A549 (cell line): ENCODE measurements around the gene B3GNT8. TPM values are rescaled to one million over a fixed set of nuclear protein-coding genes. Genes with fewer than 3 reads are reported as not detected.

Experiments
- ATAC-seq, 2 experiments: fragments of 200-7000 bp in 1 of 2; fragments of >200 bp in 1 of 2; cut with Nextera tagmentation in 1 of 2; cut with Tn5 transposase in 1 of 2; 3 replicates each; pipeline versions ENCODE4 v1.8.0 to v1.9.1; 2018 to 2020; ENCODE audit warnings: mild to moderate bottlenecking in 1 of 2, moderate library complexity in 1 of 2
- CTCF ChIA-PET: fragments of 300-600 bp; sonication (Branson Sonifier 250); formaldehyde crosslinking; extraction: SDS; loops from one replicate; lab custom pipeline; 2021; ENCODE audit warnings: antibody characterized with exemption, inconsistent platforms; lab: Yijun Ruan, JAX
- POLR2A ChIA-PET: fragments of 350-600 bp; formaldehyde crosslinking; extraction: SDS; loops from one replicate; lab custom pipeline; 2021; ENCODE audit warnings: antibody characterized with exemption, inconsistent platforms; lab: Yijun Ruan, JAX
- DNase-seq, 2 experiments: peaks; one replicate each; pipeline versions ENCODE4 v3.0.0 to v3.0.0-alpha.2; 2011 to 2016; ENCODE audit warnings: low read depth in 1 of 2, low spot score in 1 of 2
- FAIRE-seq: peaks from 2 replicates; lab custom pipeline; 2011; peaks lifted over from hg19 to GRCh38; lab: Jason Lieb, UNC
- H3K27ac ChIP-seq, 2 experiments: fragments of >200 bp; sonication (Bioruptor Twin); formaldehyde crosslinking; 3 replicates each; pipeline ENCODE4 v1.5.1; 2016 to 2017
- H3K4me1 ChIP-seq: fragments of >200 bp; sonication (Bioruptor Twin); formaldehyde crosslinking; 3 replicates; pipeline ENCODE4 v1.6.1; 2016
- H3K4me2 ChIP-seq: fragments of >200 bp; sonication (Bioruptor Twin); formaldehyde crosslinking; 3 replicates; pipeline ENCODE4 v1.6.1; 2016
- H3K4me3 ChIP-seq: fragments of >200 bp; sonication (Bioruptor Twin); formaldehyde crosslinking; 3 replicates; pipeline ENCODE4 v1.5.1; 2016
- H3K9me3 ChIP-seq: fragments of >200 bp; sonication (Bioruptor Twin); formaldehyde crosslinking; 3 replicates; pipeline ENCODE4 v1.6.1; 2016
- CBX8 ChIP-seq: fragments of 200-600 bp; sonication (generic); IDR thresholded peaks from 2 replicates; pipeline ENCODE4 v1.6.1; 2016
- CHD2 ChIP-seq: fragments of 150-350 bp; IDR thresholded peaks from 2 replicates; pipeline ENCODE4 v1.6.1; 2014; ENCODE audit warnings: low read length; ENCODE audit not compliant: partially characterized antibody
- EHF ChIP-seq: fragments of 250-450 bp; sonication (Bioruptor Pico); IDR thresholded peaks from 2 replicates; pipeline ENCODE4 v1.5.0; 2020; ENCODE audit warnings: mild to moderate bottlenecking
- FOXS1 ChIP-seq: fragments of 250-450 bp; sonication (Bioruptor Pico); IDR thresholded peaks from 2 replicates; pipeline ENCODE4 v1.5.0; 2020; ENCODE audit warnings: mild to moderate bottlenecking, moderate library complexity
- HOXB13 ChIP-seq: fragments of 250-450 bp; sonication (Bioruptor Pico); IDR thresholded peaks from 2 replicates; pipeline ENCODE4 v1.5.0; 2020; ENCODE audit warnings: low read depth, mild to moderate bottlenecking, moderate library complexity
- KDM5A ChIP-seq: fragments of 200-600 bp; sonication (generic); IDR thresholded peaks from 2 replicates; pipeline ENCODE4 v1.6.1; 2016; ENCODE audit warnings: antibody characterized with exemption, mild to moderate bottlenecking
- MAFK ChIP-seq: fragments of 450-650 bp; IDR thresholded peaks from 2 replicates; pipeline ENCODE4 v1.6.1; 2014; ENCODE audit not compliant: partially characterized antibody
- NR3C1 ChIP-seq: fragments of >200 bp; sonication (Bioruptor Twin); formaldehyde crosslinking; IDR thresholded peaks from 3 replicates; pipeline ENCODE4 v1.6.1; 2017
- POLR2A ChIP-seq: IDR thresholded peaks from 2 replicates; pipeline ENCODE4 v1.6.1; 2012; ENCODE audit warnings: mild to moderate bottlenecking, low read length
- RFX5 ChIP-seq: fragments of 450-650 bp; IDR thresholded peaks from 2 replicates; pipeline ENCODE4 v1.7.1; 2014; ENCODE audit warnings: antibody characterized with exemption, mild to moderate bottlenecking, moderate library complexity
- RNF2 ChIP-seq: fragments of 200-600 bp; sonication (generic); IDR thresholded peaks from 2 replicates; pipeline ENCODE4 v1.6.1; 2016; ENCODE audit warnings: low read depth, mild to moderate bottlenecking, antibody characterized with exemption, moderate library complexity, borderline replicate concordance
- SREBF2 ChIP-seq: fragments of 450-650 bp; IDR thresholded peaks from 2 replicates; pipeline ENCODE4 v1.6.1; 2014; ENCODE audit warnings: mild to moderate bottlenecking, moderate library complexity
- ZFP36 ChIP-seq: fragments of 450-650 bp; IDR thresholded peaks from 2 replicates; pipeline ENCODE4 v1.6.1; 2014; ENCODE audit warnings: borderline replicate concordance; ENCODE audit not compliant: partially characterized antibody
- ZNF302 ChIP-seq: fragments of 250-450 bp; sonication (Bioruptor Pico); IDR thresholded peaks from 2 replicates; pipeline ENCODE4 v1.9.0; 2021; ENCODE audit warnings: inconsistent platforms, mild to moderate bottlenecking, moderate library complexity
- WGBS: methylation state at CpG from one replicate; pipeline ENCODE4 v1.1.6; 2017; ENCODE audit errors: missing lambda C conversion rate; 5-methylcytosine and 5-hydroxymethylcytosine counted together
- polyA plus RNA-seq, 4 experiments: library from polyadenylated mRNA; depleted of rRNA in 3 of 4; stranded (reverse); fragments of >200 nt; fragmentation: RNase III in 1 of 4; extraction: RNeasy Plus Mini Kit Qiagen cat#74134 plus additional on column Dnase treatment in 1 of 4; gene quantifications; 2 replicates in 3 of 4; 3 replicates in 1 of 4; pipeline ENCODE4 v1.2.3, GENCODE V29; 2011 to 2017
- TF ChIP-seq, protein P1 (sequence below): fragments of >200 bp; sonication (Bioruptor Twin); formaldehyde crosslinking; IDR thresholded peaks from 3 replicates; pipeline ENCODE4 v1.5.1; 2016
- TF ChIP-seq, protein P2 (sequence below): fragments of 450-650 bp; IDR thresholded peaks from 2 replicates; pipeline ENCODE4 v1.6.1; 2014; ENCODE audit warnings: antibody characterized with exemption
- TF ChIP-seq, protein P3 (sequence below): IDR thresholded peaks from 2 replicates; pipeline ENCODE4 v1.6.1; 2012
- TF ChIP-seq, protein P4 (sequence below): fragments of 200-600 bp; sonication (generic); IDR thresholded peaks from 2 replicates; pipeline ENCODE4 v1.6.1; 2016; ENCODE audit warnings: antibody characterized with exemption, mild to moderate bottlenecking, moderate library complexity
- TF ChIP-seq, protein P5 (sequence below): fragments of 250-450 bp; sonication (Bioruptor Pico); IDR thresholded peaks from 2 replicates; pipeline ENCODE4 v1.5.0; 2020; ENCODE audit warnings: low read depth, mild to moderate bottlenecking, moderate library complexity

The B3GNT8 gene
- polyA plus RNA-seq, 2 of the 4 experiments (the other 2 are of a cell fraction): not detected

DNA sequence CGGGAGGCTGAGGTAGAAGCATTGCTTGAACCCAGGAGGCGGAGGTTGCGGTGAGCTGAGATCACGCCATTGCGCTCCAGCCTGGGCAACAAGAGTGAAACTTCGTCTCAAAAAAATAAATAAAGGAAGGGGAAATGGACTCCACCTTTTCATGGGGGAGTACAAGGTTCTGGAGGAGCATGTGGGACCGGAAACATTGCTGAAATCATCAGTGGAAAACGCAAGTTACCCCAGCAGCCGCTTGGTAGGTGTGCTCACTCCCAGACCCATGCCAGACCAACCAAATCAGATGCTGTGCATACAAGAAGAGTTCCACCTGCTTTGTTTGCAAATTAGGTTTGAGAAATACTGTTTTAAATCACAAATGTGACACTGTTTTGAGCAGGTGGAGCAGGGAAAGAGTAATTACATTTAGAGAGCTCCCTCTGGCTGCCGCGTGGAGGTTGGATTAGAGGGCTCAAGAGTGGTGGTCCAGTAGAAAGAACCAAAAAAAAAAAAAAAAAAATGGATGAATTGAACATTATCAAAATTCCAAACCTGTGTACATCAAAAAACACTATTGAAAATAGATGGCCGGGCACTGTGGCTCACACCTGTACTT, 20.7 kb upstream of the B3GNT8 start:
- 45% methylated on average over 12 of the region's 12 CpGs for WGBS
- DNase-seq (no peak), ATAC-seq (no peak), FAIRE-seq (peak; percentile 23)
- TF ChIP-seq, protein P1, sequence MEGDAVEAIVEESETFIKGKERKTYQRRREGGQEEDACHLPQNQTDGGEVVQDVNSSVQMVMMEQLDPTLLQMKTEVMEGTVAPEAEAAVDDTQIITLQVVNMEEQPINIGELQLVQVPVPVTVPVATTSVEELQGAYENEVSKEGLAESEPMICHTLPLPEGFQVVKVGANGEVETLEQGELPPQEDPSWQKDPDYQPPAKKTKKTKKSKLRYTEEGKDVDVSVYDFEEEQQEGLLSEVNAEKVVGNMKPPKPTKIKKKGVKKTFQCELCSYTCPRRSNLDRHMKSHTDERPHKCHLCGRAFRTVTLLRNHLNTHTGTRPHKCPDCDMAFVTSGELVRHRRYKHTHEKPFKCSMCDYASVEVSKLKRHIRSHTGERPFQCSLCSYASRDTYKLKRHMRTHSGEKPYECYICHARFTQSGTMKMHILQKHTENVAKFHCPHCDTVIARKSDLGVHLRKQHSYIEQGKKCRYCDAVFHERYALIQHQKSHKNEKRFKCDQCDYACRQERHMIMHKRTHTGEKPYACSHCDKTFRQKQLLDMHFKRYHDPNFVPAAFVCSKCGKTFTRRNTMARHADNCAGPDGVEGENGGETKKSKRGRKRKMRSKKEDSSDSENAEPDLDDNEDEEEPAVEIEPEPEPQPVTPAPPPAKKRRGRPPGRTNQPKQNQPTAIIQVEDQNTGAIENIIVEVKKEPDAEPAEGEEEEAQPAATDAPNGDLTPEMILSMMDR: peak; percentile 4; the same call in 1 of the 3 replicates
- TF ChIP-seq NR3C1: no peak
- H3K4me3 ChIP-seq: no peak overlapping the region
- H3K4me1 ChIP-seq: 0 out of 3 replicates have a peak, but pooled peaks cover 3% of the 10 kb centered on the region
- H3K27ac ChIP-seq: no peak overlapping the region
- H3K9me3 ChIP-seq: 0 out of 3 replicates have a peak, but pooled peaks cover 4% of the 10 kb centered on the region
- ChIA-PET CTCF (interaction anchor here (0.6 to 15.6 kb wide), 27 partner anchors 9 to 401 kb away, joined by 3 to 1358 read pairs (median 9); partner anchors contain the start of genes CEACAM21, DMAC2 and TGFB1), POLR2A (interaction anchor here (0.6 to 3.4 kb wide), 3 partner anchors 8 to 116 kb away, joined by 3 to 37 read pairs (median 9); partner anchors contain the start of gene DMAC2)
- H3K4me2 ChIP-seq: no peak overlapping the region

DNA sequence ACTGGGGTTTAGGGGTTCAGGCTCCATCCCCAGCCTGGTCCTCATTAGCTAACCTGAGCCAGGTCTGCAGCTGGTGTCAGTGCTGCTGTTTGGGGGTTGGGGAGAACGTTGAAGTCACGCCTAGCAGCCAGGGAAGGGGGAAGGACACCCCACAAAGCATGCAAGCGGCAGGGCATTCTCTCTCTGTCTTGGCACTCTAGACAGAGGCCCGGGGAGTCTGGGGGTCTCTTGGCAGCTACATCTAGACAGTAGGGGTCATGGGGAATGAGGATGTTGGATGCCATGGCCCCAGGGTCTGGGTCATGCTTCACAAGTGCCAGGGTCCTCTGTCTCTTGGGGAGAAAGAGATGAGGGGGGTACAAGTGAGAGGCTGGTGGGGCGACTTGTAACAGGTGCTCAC, 18.4 kb upstream of the B3GNT8 start:
- CTCF ChIA-PET: interaction anchor here (0.7 to 15.6 kb wide), 8 partner anchors 11 to 261 kb away, joined by 3 to 1358 read pairs (median 52); partner anchors contain the start of gene CEACAM21
- Histone ChIP-seq H3K27ac (no peak overlapping the region), H3K4me2 (no peak overlapping the region), H3K4me3 (no peak overlapping the region), H3K4me1 (0 out of 3 replicates have a peak, but pooled peaks cover 3% of the 10 kb centered on the region)
- no peak for FAIRE-seq
- DNase-seq: no peak
- TF ChIP-seq CHD2: no peak
- no peak for TF ChIP-seq MAFK
- TF ChIP-seq, protein P1: no peak
- TF ChIP-seq, protein P2, sequence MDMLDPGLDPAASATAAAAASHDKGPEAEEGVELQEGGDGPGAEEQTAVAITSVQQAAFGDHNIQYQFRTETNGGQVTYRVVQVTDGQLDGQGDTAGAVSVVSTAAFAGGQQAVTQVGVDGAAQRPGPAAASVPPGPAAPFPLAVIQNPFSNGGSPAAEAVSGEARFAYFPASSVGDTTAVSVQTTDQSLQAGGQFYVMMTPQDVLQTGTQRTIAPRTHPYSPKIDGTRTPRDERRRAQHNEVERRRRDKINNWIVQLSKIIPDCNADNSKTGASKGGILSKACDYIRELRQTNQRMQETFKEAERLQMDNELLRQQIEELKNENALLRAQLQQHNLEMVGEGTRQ: no peak
- no peak for TF ChIP-seq HOXB13 (CRISPR knock-in tag)
- no peak for TF ChIP-seq KDM5A
- no peak for TF ChIP-seq RFX5
- TF ChIP-seq ZNF302: no peak
- TF ChIP-seq, protein P3, sequence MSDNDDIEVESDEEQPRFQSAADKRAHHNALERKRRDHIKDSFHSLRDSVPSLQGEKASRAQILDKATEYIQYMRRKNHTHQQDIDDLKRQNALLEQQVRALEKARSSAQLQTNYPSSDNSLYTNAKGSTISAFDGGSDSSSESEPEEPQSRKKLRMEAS: no peak
- TF ChIP-seq POLR2A: no peak
- TF ChIP-seq ZFP36: no peak
- TF ChIP-seq, all 56 proteins: peak for 0
- WGBS: 29% methylated on average over 5 of the region's 5 CpGs
- POLR2A ChIA-PET: no interaction called here
- no peak for ATAC-seq
- 0 out of 3 replicates have a peak, but pooled peaks cover 4% of the 10 kb centered on the region for H3K9me3 ChIP-seq

DNA sequence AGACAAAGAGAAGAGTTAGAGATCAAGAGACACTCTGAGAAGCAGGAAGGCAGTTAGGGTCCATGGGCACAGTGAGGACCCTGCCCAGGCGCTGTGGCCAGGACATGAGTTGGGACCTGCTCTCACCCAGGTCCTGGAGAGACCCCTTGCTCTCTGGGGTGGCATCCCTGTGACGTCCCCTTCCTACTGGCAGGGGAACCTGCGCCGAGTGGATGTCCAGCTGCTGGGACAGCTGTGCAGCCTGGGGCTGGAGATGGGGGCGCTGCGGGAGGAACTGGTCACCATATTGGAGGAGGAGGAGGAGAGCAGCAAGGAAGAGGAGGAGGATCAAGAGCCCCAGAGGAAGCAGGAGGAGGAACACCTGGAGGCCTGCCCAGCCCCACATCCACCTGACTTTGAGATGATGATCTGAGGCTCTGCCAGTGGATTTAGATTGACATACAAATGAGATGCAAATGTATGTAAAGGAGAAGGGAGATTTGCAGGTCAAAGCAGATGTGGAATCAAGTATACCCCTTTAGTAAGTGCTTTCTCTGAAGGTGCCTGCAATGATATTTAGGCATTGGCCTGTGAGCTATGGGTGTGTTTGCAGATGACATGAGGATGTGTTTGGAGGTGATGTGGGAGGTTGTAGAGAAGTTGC, 16.8 kb upstream of the B3GNT8 start:
- CTCF ChIA-PET: interaction anchor here (0.6 to 15.6 kb wide), 11 partner anchors 12 to 415 kb away, joined by 3 to 1358 read pairs (median 3); partner anchors contain the start of gene CEACAM21
- Histone ChIP-seq H3K4me2 (no peak overlapping the region), H3K27ac (no peak overlapping the region), H3K4me1 (peaks cover 9% of the 10 kb centered on the region; the same call in 2 of the 3 replicates), H3K9me3 (0 out of 3 replicates have a peak, but pooled peaks cover 4% of the 10 kb centered on the region), H3K4me3 (no peak overlapping the region)
- POLR2A ChIA-PET: no interaction called here
- no peak for ATAC-seq
- DNase-seq: no peak
- FAIRE-seq: peak; percentile 18
- 68% methylated on average over 6 of the region's 6 CpGs for WGBS
- no peak for TF ChIP-seq RNF2
- no peak for TF ChIP-seq SREBF2
- no peak for TF ChIP-seq FOXS1 (CRISPR knock-in tag)
- no peak for TF ChIP-seq ZNF302
- TF ChIP-seq, protein P4, sequence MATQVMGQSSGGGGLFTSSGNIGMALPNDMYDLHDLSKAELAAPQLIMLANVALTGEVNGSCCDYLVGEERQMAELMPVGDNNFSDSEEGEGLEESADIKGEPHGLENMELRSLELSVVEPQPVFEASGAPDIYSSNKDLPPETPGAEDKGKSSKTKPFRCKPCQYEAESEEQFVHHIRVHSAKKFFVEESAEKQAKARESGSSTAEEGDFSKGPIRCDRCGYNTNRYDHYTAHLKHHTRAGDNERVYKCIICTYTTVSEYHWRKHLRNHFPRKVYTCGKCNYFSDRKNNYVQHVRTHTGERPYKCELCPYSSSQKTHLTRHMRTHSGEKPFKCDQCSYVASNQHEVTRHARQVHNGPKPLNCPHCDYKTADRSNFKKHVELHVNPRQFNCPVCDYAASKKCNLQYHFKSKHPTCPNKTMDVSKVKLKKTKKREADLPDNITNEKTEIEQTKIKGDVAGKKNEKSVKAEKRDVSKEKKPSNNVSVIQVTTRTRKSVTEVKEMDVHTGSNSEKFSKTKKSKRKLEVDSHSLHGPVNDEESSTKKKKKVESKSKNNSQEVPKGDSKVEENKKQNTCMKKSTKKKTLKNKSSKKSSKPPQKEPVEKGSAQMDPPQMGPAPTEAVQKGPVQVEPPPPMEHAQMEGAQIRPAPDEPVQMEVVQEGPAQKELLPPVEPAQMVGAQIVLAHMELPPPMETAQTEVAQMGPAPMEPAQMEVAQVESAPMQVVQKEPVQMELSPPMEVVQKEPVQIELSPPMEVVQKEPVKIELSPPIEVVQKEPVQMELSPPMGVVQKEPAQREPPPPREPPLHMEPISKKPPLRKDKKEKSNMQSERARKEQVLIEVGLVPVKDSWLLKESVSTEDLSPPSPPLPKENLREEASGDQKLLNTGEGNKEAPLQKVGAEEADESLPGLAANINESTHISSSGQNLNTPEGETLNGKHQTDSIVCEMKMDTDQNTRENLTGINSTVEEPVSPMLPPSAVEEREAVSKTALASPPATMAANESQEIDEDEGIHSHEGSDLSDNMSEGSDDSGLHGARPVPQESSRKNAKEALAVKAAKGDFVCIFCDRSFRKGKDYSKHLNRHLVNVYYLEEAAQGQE: no peak
- no peak for TF ChIP-seq POLR2A
- TF ChIP-seq, protein P5, sequence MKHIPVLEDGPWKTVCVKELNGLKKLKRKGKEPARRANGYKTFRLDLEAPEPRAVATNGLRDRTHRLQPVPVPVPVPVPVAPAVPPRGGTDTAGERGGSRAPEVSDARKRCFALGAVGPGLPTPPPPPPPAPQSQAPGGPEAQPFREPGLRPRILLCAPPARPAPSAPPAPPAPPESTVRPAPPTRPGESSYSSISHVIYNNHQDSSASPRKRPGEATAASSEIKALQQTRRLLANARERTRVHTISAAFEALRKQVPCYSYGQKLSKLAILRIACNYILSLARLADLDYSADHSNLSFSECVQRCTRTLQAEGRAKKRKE (CRISPR knock-in tag): no peak
- no peak for TF ChIP-seq CBX8
- no peak for TF ChIP-seq EHF
